Measurements from ENCODE around the gene FBXO30. TPM values are rescaled to one million over a fixed set of nuclear protein-coding genes. Genes with fewer than 3 reads are reported as not detected.

Gene FBXO30
- total and polyA plus RNA-seq, 9 of the 15 experiments (the other 6 are each of a cell fraction or from before 2014, with no cell fraction given) = 3.6 to 12.8 (median 7.1) TPM

DNA sequence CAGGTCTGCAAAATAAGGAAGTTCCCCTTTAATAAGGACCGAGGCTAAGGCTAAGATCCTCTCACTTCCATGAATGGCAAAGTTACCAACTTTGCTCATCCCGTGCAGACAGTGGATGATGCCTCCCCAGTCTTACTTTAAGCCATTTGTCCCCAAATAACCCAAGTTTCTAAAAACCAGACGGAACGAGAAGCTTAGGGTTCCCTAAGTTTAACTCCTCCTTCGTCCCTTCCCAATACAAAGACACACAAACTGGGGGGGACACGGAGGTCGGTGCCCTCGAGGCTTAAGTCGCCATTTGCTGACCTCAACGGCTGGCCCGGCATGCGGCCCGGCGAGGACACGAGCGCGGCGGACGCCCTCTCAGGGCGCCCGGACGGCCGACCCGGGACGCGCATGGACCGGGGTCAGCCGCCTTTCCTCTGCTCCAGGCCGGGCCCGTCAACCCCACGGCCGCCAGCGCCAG is 527 bp downstream of the FBXO30 start (continued):
- TF ChIP-seq MYC (IDR thresholded peaks at IDR 0.05; ENCODE audit: low read depth, low read length) = peak; percentile 84
- no peak for TF ChIP-seq MYC (CRISPR knock-in tag; IDR thresholded peaks at IDR 0.05; ENCODE audit: borderline replicate concordance, low read depth)
- TF ChIP-seq CTCFL (IDR thresholded peaks at IDR 0.05; ENCODE audit: borderline replicate concordance, insufficient read depth, low read depth, low read length, poor library complexity, severe bottlenecking) = no peak
- TF ChIP-seq, protein P1, sequence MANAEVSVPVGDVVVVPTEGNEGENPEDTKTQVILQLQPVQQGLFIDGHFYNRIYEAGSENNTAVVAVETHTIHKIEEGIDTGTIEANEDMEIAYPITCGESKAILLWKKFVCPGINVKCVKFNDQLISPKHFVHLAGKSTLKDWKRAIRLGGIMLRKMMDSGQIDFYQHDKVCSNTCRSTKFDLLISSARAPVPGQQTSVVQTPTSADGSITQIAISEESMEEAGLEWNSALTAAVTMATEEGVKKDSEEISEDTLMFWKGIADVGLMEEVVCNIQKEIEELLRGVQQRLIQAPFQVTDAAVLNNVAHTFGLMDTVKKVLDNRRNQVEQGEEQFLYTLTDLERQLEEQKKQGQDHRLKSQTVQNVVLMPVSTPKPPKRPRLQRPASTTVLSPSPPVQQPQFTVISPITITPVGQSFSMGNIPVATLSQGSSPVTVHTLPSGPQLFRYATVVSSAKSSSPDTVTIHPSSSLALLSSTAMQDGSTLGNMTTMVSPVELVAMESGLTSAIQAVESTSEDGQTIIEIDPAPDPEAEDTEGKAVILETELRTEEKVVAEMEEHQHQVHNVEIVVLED (CRISPR knock-in tag; IDR thresholded peaks at IDR 0.05) = no peak
- no peak for TF ChIP-seq NFE2L1 (tag; IDR thresholded peaks at IDR 0.05; ENCODE audit: borderline replicate concordance, low read depth)
- no peak for TF ChIP-seq CHD2 (IDR thresholded peaks at IDR 0.05; ENCODE audit: low read depth, low read length)
- TF ChIP-seq SMARCC2 (IDR thresholded peaks at IDR 0.05; ENCODE audit: low read depth) = no peak
- TF ChIP-seq PHF20 (IDR thresholded peaks at IDR 0.05; ENCODE audit: partially characterized antibody) = peak; percentile 9
- no peak for TF ChIP-seq ZNF511 (CRISPR knock-in tag; IDR thresholded peaks at IDR 0.05)
- no peak for TF ChIP-seq TAF9B (IDR thresholded peaks at IDR 0.05; ENCODE audit: partially characterized antibody)
- TF ChIP-seq TFAP4 (CRISPR knock-in tag; IDR thresholded peaks at IDR 0.05; ENCODE audit: borderline replicate concordance) = no peak
- TF ChIP-seq RUNX1 (IDR thresholded peaks at IDR 0.05; ENCODE audit: low read depth) = no peak
- TF ChIP-seq RFX5 (IDR thresholded peaks at IDR 0.05; ENCODE audit: low read depth, low read length) = no peak
- TF ChIP-seq PML (IDR thresholded peaks at IDR 0.05; ENCODE audit: low read length) = no peak
- 0 out of 2 replicates have a peak, but pooled peaks have one; percentile 20 for TF ChIP-seq MXI1 (IDR thresholded peaks at IDR 0.05; ENCODE audit: low read depth, low read length)
- TF ChIP-seq, protein P2, sequence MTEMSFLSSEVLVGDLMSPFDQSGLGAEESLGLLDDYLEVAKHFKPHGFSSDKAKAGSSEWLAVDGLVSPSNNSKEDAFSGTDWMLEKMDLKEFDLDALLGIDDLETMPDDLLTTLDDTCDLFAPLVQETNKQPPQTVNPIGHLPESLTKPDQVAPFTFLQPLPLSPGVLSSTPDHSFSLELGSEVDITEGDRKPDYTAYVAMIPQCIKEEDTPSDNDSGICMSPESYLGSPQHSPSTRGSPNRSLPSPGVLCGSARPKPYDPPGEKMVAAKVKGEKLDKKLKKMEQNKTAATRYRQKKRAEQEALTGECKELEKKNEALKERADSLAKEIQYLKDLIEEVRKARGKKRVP (CRISPR knock-in tag; IDR thresholded peaks at IDR 0.05) = no peak
- TF ChIP-seq, protein P3, sequence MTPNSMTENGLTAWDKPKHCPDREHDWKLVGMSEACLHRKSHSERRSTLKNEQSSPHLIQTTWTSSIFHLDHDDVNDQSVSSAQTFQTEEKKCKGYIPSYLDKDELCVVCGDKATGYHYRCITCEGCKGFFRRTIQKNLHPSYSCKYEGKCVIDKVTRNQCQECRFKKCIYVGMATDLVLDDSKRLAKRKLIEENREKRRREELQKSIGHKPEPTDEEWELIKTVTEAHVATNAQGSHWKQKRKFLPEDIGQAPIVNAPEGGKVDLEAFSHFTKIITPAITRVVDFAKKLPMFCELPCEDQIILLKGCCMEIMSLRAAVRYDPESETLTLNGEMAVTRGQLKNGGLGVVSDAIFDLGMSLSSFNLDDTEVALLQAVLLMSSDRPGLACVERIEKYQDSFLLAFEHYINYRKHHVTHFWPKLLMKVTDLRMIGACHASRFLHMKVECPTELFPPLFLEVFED (CRISPR knock-in tag; conservative IDR thresholded peaks at IDR 0.05) = no peak
- peak; percentile 28 for TF ChIP-seq TAF1 (IDR thresholded peaks at IDR 0.05; ENCODE audit: control insufficient read depth, extremely low read depth, insufficient read depth, low read length, severe bottlenecking)
- TF ChIP-seq, protein P4, sequence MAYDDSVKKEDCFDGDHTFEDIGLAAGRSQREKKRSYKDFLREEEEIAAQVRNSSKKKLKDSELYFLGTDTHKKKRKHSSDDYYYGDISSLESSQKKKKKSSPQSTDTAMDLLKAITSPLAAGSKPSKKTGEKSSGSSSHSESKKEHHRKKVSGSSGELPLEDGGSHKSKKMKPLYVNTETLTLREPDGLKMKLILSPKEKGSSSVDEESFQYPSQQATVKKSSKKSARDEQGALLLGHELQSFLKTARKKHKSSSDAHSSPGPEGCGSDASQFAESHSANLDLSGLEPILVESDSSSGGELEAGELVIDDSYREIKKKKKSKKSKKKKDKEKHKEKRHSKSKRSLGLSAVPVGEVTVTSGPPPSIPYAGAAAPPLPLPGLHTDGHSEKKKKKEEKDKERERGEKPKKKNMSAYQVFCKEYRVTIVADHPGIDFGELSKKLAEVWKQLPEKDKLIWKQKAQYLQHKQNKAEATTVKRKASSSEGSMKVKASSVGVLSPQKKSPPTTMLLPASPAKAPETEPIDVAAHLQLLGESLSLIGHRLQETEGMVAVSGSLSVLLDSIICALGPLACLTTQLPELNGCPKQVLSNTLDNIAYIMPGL (CRISPR knock-in tag; IDR thresholded peaks at IDR 0.05) = no peak; the same call in 1 of the 2 replicates

Measured in K562 (cell line).